CD4-positive, alpha-beta T cell treated with Interleukin-6 at 100 ng/mL for 8 hours (primary cell): ENCODE measurements around the gene SLC6A2.

Experiments
- DNase-seq: peaks from one replicate; pipeline ENCODE4 v3.0.0-alpha.2; 2020; ENCODE audit warnings: mixed read lengths, low spot score

Gene SLC6A2

GRCh38 chr16:55711959-55712876, 56.4 kb downstream of the SLC6A2 start:
- DNase-seq, result peak; percentile 44

DNA sequence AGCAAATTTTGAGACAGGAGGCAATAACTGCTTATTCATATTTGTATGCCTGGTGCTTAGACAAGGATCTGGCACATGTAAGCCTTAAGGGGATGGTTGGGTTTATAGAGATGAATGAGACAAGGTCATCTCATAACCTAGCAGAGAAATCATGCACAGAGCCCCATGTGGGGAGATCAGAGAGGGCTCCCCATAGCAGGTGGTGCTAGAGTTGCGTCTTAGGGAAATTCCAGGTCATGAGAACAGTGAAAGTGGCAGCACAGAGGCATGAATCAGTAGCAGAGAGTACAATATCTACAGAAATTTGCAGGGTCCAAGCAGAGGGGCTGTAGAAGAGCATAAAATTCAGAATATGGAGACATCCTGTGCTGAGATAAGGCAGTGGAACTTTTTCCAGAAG, 57.3 kb downstream of the SLC6A2 start:
- no peak for DNase-seq

DNA sequence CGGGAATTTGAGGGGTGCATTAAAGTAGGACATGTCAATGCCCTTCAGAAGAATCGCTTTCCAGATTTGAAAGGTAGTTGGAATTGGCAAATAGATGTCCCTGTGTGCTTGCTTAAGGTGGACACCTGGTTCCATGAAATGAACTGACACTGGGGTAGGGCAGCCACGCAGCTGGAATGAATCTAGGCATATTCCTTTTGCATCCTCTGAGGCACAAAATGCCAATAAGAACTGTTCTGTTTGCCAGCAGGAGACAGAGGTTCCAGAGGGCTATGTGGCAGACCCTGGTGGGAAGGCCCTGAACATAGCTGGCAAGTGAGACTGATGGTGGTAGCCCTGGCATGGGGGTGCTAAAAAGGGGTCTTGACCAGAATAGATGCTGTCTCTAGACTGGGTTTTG, 61.5 kb downstream of the SLC6A2 start:
- no peak for DNase-seq

DNA sequence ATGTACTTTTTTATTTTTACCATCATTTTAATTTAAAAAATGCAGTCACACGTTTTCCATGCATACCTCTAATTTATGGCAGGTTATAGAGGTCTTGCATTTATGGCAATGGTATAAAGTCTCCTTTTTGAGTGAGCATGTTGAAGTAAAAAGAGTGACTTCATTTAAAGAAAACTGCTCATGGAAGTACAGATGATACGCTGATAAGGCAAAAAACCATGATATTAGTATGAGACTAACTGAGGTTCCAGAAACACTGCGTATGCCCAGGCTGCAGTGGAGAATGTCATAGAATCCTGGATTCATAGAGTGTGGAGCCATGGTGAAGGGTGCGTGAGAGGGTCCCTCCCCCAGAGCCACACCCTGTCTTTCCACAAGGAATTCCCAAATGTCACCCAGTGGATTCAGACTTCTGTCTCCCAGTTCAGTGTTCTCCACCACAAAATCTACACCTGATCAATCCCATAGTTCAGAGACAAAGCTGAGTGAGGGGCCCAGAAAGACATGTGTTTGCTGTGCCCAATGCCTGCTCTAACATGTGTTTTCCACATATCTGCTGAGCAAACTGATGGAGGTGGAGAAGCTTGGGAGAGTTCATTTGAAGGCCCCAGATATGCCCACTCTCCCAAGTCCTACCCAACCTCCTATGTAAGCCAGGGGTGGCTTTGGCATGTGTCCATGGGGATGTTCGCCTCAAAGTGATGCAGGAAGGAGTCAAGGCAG, 69.4 kb downstream of the SLC6A2 start:
- no peak for DNase-seq

DNA sequence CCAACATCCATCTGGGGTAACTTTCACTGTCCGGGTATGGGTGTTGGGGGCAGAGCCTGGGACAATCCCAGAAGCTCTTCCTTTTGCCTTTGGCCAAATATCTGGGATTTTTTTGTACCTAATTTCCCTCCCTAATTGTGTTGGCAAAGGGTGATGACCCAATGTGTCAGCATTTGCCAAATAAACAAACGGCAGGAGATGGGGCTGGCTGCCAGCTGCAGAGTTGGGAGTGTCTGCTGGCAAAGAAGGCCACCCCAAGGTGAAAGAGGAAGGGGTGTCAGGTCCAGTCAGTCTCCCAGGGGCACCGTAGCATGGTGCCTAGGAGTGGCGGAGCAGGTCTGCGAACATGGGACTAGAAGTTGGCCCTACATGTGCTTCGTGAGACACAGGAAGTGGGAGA, 73.0 kb downstream of the SLC6A2 start:
- no peak for DNase-seq

DNA sequence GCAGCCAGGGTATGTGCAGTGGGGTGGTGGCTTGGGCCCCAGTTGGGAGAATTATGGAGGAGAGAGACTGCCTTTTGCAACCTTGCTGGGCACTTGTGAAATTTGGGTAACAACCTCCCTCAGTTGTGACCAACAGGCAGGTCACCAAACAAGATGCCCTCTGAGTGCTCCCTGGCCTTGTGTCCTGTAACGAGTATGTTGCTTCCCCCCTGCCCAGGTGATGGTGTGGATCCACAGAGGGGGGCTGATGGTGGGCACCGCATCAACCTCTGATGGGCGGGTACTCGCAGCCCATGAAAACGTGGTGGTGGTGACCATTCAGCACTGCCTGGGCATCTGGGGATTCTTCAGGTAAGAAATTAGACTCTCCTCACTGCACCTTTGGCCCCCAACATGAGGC, 74.3 kb downstream of the SLC6A2 start:
- no peak for DNase-seq

- no peak for DNase-seq
These were observed 76.7 kb downstream of the SLC6A2 start for GRCh38 chr16:55732496-55732895.

DNA sequence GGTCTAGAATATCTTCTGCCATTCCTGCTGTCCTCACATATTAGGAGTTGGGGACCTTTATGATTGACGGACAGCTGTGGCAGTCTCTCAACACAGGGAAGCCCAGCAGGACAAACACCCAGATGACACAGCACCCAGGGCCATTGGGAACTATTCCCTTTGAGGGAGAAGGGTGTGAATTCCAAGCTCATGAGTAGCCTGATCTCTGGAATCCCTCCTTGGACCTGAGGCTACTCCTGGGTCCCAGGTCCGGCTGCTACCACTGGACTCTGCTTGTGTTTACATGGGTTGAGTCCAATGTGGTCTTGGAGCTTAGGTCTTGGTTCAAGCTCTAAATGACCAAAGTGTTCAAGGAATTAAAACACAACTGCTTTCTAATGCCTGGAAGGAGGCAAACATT, 78.9 kb downstream of the SLC6A2 start:
- no peak for DNase-seq

- DNase-seq, result no peak
These were observed 79.5 kb downstream of the SLC6A2 start for GRCh38 chr16:55735120-55735781.

DNA sequence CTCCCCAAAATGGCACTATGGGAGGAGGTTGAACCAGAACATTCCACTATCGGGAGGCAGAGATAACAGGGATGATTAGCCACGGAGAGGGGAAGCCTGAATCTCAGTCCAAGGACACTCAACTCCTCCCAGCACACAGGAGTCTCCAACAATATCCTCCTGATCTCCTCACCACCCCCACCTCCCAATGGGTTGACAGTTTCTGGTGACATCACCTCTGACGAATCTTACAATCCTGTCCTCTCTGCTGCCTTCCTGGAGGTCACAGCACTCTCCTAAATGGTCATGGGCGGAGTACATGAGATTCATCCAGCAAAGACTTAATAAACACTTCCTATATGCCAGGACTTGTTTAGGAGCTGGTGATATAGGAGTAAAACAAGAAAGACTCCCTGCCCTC, 80.9 kb downstream of the SLC6A2 start:
- no peak for DNase-seq

DNA sequence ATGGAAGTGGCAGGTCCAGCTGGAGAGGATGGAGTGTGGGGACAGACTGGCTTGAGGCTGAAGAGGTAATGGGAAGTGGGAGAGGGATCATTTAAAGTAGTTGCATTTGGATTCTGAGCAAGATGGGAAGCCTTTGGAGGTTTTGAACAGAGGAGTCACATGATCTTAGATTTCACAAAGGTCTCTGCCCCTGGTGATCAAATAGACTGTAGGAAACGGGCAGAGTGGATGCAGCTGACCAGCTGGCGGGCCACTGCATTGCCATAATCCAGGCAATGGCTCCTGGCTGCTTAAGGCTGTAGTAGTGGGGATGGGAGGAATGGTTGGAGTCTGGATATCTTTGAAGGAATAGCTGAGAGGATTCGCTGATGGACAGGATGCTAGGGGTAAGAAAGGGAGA, 81.5 kb downstream of the SLC6A2 start:
- DNase-seq, result no peak

DNA sequence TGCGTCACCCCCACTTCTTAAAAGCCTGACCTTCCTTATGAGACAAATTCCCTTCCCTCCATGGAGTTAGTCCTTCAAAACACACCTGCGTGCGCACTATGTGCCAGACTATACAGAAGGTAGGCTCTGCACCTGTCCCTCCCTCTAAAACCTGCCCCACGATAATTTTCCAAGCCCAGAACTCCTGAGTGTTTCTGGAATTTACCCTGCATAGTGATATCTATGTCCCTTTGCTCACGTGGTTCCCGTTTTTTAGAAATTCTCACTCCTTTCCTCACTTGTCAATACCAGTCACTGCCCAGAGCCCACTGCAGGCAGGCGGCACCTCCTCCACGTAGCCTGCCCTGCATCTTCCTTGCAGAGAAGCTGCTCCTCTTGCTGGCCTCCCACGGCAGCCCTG, 82.2 kb downstream of the SLC6A2 start:
- DNase-seq, result no peak

DNA sequence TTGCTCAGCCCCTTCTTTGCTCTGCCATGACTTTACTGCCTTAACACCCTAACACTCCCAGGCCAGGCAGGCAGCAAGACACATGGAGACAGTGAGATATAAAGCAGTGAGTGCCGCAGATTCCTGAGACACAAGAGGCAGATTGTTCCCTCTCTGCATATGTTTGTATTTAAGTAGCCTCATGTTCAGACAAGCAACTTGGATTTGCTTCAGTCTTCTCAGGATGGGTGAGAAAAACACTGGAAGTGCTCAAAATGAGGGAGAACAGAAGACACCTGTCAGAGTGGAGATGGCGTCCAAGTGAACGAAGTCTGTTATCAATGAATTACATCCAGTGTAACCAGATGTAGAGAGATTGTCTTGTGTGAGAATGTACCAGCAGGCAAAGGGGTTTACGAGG, 90.3 kb downstream of the SLC6A2 start:
- DNase-seq, result no peak

GRCh38 chr16:55747785-55748184, 92.0 kb downstream of the SLC6A2 start:
- no peak for DNase-seq

- peak; percentile 12 for DNase-seq
These were observed 96.8 kb downstream of the SLC6A2 start for GRCh38 chr16:55752465-55753144.

- DNase-seq, result peak; percentile 14
These were observed 97.4 kb downstream of the SLC6A2 start for GRCh38 chr16:55753145-55753631.
